HG03139 (cell line): ENCODE measurements around the gene CBFA2T2.
"Not testable (repeated sequence)": the region's sequence is repeated elsewhere in the genome, so short reads cannot be mapped to it uniquely, and the experiment has no call there.

Source experiments
- ATAC-seq: cut with Tn5 transposase; IDR thresholded peaks from one replicate; pipeline ENCODE4 v1.9.1; 2021; ENCODE audit not compliant: unreplicated experiment

The CBFA2T2 gene

GRCh38 chr20:33545763-33546162, 55.9 kb downstream of the CBFA2T2 start:
- no peak for ATAC-seq

GRCh38 chr20:33549229-33549999, 59.5 kb downstream of the CBFA2T2 start:
- no peak for ATAC-seq

DNA sequence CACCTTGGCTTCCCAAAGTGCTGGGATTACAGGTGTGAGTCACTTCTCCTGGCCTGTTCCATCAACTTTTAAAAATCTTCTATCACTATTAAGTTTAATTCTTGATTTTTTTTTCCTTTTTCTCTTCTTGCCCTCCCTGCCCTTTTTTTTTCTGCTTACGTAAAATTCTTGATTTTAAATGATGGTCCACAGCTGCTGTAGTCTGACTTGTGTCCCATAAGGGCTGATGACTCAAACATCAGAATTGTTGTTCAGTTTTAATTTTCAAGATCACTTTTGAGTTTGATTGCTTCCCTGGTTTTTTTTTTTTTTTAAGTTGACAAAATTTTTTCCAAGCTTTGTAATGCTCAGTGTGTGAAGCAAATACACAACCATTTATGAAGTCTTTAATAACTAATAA, 61.9 kb downstream of the CBFA2T2 start:
- ATAC-seq, result no peak

DNA sequence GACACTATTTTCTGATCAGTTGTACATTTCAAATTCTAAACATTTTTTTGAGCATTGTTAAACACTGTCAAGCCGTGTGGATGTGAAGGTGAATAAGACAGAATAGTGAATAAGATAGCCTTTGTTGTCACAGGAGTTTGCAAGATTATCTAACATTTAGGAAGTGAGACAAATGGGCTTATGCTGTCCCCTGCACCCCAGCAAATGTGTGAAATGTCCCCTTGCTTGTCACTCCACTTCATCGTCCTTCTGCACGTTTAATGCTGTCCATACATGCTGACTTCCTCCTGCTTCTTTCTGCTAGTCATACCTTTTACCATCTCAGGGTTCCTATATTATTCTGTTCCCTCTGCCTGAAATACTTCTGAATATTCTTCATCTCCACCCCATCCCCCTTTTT, 62.6 kb downstream of the CBFA2T2 start:
- no peak for ATAC-seq

GRCh38 chr20:33553516-33553915, 63.6 kb downstream of the CBFA2T2 start:
- no peak for ATAC-seq

DNA sequence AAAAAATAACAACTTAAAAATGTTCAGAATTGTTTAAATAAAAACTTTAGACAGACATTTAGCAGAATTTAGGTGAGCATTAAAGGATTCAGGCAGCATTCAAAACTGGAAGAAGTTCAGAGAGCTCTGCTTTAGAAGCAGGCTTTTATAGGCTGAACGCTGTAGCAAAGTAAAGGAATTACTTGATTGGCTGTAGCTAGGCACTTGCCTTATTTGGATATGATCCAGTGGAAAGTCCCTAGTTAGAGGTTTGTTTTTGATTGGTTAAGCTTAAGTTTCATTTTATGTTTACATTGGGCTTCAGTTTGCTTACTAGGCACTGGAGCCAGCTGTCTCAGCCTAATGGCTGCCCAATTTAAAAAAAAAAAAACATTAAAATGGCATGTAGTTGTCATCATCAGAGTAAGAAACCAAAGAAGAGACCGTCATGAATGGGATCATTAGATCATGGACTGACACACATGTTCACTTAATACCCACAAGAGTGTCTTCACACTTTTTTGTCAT, 65.1 kb downstream of the CBFA2T2 start:
- peak; percentile 73 for ATAC-seq

DNA sequence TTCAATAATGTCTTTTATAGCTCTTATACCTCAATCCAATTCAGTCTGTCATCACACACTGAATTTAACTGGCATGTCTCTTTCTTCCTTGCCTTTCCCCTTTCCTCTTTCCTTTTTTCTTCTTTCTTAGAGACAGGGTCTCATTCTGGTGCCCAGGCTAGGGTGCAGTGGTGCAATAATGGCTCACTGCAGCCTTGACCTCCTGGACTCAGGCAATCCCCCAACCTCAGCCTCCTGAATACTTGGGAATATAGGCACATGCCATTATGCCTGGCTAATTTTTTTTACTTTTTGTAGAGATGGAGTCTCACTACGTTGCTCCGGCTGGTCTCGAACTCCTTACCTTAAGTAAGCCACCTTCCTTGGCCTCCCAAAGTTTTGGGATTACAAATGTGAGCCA, 65.9 kb downstream of the CBFA2T2 start:
- no peak for ATAC-seq

DNA sequence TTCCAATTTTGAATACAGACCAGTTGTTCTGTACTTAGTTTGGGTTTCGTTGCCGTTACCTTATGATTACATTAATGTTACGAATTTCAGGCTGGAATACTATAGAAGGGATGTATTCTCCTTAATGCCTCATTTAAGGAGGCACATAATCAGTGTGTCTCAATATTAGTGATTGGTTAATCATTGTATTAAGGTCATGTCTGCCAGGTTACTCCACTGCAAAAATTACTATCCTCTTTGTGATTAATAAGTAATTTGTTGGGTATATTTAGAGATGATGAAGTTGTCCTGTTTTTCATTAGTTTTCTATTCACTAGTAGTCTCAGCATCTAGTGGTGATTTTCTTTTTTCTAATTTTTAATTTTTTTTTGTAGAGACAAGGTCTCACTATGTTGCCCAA, 66.3 kb downstream of the CBFA2T2 start:
- ATAC-seq, result no peak

GRCh38 chr20:33558348-33559144, 68.7 kb downstream of the CBFA2T2 start:
- ATAC-seq, result no peak

DNA sequence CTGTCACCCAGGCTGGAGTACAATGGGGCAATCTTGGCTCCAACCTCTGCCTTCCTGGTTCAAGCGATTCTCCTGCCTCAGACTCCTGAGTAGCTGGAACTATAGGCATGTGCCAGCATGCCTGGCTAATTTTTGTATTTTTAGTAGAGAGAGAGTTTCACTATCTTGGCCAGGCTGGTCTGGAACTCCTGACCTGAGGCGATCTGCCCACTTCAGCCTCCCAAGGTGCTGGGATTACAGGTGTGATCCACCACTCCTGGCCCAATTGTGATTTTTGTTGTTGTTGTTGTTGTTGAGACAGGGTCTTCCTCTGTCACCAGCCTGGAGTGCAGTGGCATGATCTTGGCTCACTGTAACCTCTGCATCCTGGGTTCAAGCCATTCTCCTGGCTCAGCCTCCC, 69.3 kb downstream of the CBFA2T2 start:
- no peak for ATAC-seq

- no peak for ATAC-seq
These were observed 70.1 kb downstream of the CBFA2T2 start for GRCh38 chr20:33560026-33560425.

- not testable (repeated sequence) for ATAC-seq
These were observed 71.2 kb downstream of the CBFA2T2 start for GRCh38 chr20:33561053-33561452.

DNA sequence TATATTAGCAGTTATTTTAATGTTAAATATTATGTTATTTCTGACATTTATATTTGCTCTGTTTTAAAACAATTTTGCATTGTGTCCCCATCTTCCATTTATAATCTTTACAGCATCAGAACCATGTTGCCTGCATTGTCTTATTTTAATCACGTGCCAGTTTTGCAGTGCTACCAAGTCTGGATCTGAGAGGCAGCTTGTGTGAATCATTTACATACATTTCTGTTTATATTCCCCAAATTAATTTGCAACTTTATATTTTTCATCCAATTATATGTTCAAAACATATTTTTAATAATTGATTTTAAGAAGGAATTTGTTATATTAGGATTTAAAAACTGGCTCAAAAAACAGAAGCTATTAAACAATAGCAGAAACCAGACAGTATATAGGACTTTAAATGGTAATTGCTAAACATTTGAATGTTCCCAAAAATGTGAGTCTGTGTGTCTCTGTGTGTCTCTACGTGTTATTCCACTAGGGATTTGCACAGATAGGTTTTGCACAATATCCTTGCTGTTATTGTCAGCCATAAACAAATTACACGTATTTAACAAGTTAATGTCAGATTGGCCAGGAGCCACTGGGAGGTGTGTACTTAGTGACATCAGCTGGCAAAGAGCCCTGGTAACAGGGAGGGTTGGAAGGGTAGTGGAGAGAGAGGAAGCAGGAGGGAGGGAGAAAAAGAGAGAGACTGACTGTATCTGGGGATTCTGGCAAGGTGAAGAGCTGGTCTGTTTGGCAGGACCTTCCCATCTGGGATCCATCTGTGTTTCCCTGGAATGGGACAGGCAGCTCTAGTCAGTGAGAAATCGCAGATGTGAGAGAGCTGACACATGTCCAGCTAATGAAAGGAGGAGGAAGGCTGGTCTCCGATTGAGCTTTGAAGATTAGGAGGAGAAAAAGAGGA, 72.1 kb downstream of the CBFA2T2 start:
- no peak for ATAC-seq

DNA sequence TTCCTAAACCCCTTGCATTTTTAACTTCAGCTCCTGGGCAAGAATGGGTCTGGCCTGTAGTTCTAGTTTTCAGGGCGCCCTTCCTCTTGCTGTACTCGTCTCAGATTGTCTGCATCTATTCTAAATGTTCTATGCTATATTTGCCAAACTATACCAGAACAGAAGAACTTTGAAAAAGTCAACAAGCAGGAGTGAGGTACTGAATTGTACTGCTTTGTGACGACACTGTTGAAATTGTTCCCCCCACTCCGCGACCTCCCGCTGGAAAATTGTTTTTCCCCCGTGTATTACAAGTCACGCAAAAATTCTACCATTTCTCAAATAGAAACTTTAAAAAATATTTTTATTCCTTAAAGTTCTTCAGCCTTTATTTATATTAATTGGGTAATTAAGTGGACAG, 73.9 kb downstream of the CBFA2T2 start:
- no peak for ATAC-seq

GRCh38 chr20:33566781-33567603, 77.1 kb downstream of the CBFA2T2 start:
- no peak for ATAC-seq

GRCh38 chr20:33567949-33568348, 78.1 kb downstream of the CBFA2T2 start:
- ATAC-seq, result no peak

DNA sequence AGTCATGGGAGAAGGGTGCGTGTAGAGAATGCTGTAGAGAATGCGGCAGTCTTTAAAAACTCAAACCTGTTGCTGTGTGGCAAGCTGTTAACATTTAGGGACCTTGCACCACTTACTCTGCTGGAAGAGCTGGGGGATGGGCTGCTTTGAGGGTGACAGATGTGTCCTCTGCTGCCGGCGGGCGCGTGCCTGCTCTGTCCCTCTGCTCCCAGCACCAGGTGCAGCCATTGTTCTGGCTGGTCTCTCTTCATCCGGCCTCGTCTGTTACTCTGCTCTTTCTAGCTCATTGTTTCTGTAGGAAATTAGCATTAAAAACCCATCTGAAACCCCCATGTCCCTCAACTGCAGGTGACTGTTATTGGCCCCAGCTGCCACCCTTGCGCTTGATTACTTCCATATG, 78.5 kb downstream of the CBFA2T2 start:
- no peak for ATAC-seq

- ATAC-seq, result no peak
These were observed 79.2 kb downstream of the CBFA2T2 start for GRCh38 chr20:33568868-33569801.

DNA sequence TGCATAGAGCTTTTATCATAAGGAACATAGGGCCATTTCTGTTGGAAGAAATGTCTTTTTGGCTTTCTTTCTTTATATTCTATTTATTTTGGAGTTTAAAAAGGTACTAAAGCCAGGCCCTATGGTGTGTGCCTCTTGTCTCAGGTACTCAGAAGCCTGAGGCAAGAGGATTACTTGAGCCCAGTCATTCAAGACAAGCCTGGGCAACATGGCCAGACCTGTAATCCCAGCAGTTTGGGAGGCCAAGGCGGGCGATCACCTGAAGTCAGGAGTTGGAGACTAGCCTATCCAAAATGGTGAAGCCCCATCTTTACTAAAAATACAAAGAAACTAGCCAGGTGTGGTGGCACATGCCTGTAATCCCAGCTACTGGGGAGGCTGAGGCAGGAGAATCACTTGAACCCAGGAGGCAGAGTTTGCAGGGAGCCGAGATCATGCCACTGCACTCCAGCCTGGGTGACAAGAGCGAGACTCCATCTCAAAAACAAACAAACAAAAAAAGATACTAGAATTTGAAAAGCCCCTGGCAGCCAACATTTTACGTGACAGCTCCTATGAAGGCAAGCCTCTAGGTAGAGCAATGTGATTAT, 80.0 kb downstream of the CBFA2T2 start:
- ATAC-seq, result no peak
